ENCODE results near the gene ZNHIT2.
A peak's percentile ranks its signal among the peaks of the same experiment; 100 is the strongest.

The ZNHIT2 gene

GRCh38 chr11:65078786-65079342 is 38.6 kb downstream of the ZNHIT2 start:
- H2BK120ac ChIP-seq (ENCODE audit: insufficient read depth, low read length, poor library complexity), result no peak overlapping the region
- H3K4me2 ChIP-seq (ENCODE audit: low read length), result no peak overlapping the region
- H3K79me2 ChIP-seq (ENCODE audit: control insufficient read depth, insufficient read depth, low read length, poor library complexity), result peaks cover 8% of the 10 kb centered on the region
- no peaks in the 10 kb centered on the region for H3K27me3 ChIP-seq (ENCODE audit: insufficient read depth, low read length)
- no peak overlapping the region for H3K4ac ChIP-seq (ENCODE audit: low read depth, low read length)
- no peaks in the 10 kb centered on the region for H3K9me3 ChIP-seq (ENCODE audit: insufficient read depth, low read depth, low read length)
- H3K23ac ChIP-seq (ENCODE audit: low read length), result no peak overlapping the region
- no peak overlapping the region for H2AFZ ChIP-seq (ENCODE audit: insufficient read depth, low read length, poor library complexity)
- no CpG with 5 or more reads among the region's 9 CpGs for WGBS (ENCODE audit: extremely low coverage, insufficient coverage, insufficient read length)
- peaks cover 4 to 5% of the 10 kb centered on the region in 2 experiments for H3K4me1 ChIP-seq (ENCODE audit: control insufficient read depth in 1 of 2, insufficient read depth in 2 of 2, low read length in 2 of 2)
- no peak overlapping the region for H3K14ac ChIP-seq (ENCODE audit: low read length)
- no peak overlapping the region for H2BK5ac ChIP-seq (ENCODE audit: low read depth, low read length, poor library complexity)
- no peak overlapping the region for H3K27ac ChIP-seq (ENCODE audit: low read depth, low read length)
- peaks cover 32 to 41% of the 10 kb centered on the region in 2 experiments for H3K36me3 ChIP-seq (ENCODE audit: control insufficient read depth in 1 of 2, insufficient read depth in 2 of 2, low read length in 2 of 2)
- no peak overlapping the region for H3K9ac ChIP-seq (ENCODE audit: low read length)
- no peak for DNase-seq
- no peak overlapping the region for H3K18ac ChIP-seq (ENCODE audit: low read length)
- H3K4me3 ChIP-seq (ENCODE audit: low read depth, low read length), result no peak overlapping the region
- H4K12ac ChIP-seq (ENCODE audit: low read depth, low read length), result no peak overlapping the region
- peaks cover 2% of the 10 kb centered on the region for H3K79me1 ChIP-seq (ENCODE audit: low read length)
- no peak overlapping the region for H2AK5ac ChIP-seq (ENCODE audit: low read length)
- no peak overlapping the region for H2BK12ac ChIP-seq (ENCODE audit: low read length)
- H4K8ac ChIP-seq (ENCODE audit: low read depth, low read length), result no peak overlapping the region
- no peak overlapping the region for H4K91ac ChIP-seq (ENCODE audit: low read depth, low read length)

- no peak overlapping the region for H3K4me2 ChIP-seq (ENCODE audit: low read length)
- H2AK5ac ChIP-seq (ENCODE audit: low read length), result no peak overlapping the region
- H2AFZ ChIP-seq (ENCODE audit: insufficient read depth, low read length, poor library complexity), result no peak overlapping the region
- peaks cover 1 to 2% of the 10 kb centered on the region in 2 experiments for H3K4me1 ChIP-seq (ENCODE audit: control insufficient read depth in 1 of 2, insufficient read depth in 2 of 2, low read length in 2 of 2)
- H3K9ac ChIP-seq (ENCODE audit: low read length), result no peak overlapping the region
- peak; percentile 6 to 71 for DNase-seq
- peaks cover 32 to 41% of the 10 kb centered on the region in 2 experiments for H3K36me3 ChIP-seq (ENCODE audit: control insufficient read depth in 1 of 2, insufficient read depth in 2 of 2, low read length in 2 of 2)
- WGBS (ENCODE audit: extremely low coverage, insufficient coverage, insufficient read length), result no CpG with 5 or more reads among the region's 3 CpGs
- no peak overlapping the region for H3K27ac ChIP-seq (ENCODE audit: low read depth, low read length)
- H3K14ac ChIP-seq (ENCODE audit: low read length), result no peak overlapping the region
- peaks cover 2% of the 10 kb centered on the region for H3K79me2 ChIP-seq (ENCODE audit: control insufficient read depth, insufficient read depth, low read length, poor library complexity)
- no peaks in the 10 kb centered on the region for H3K9me3 ChIP-seq (ENCODE audit: insufficient read depth, low read depth, low read length)
- no peak overlapping the region for H3K23ac ChIP-seq (ENCODE audit: low read length)
- H4K8ac ChIP-seq (ENCODE audit: low read depth, low read length), result no peak overlapping the region
- H2BK12ac ChIP-seq (ENCODE audit: low read length), result no peak overlapping the region
- H2BK5ac ChIP-seq (ENCODE audit: low read depth, low read length, poor library complexity), result no peak overlapping the region
- no peak overlapping the region for H4K12ac ChIP-seq (ENCODE audit: low read depth, low read length)
- no peak overlapping the region for H3K4ac ChIP-seq (ENCODE audit: low read depth, low read length)
- H3K27me3 ChIP-seq (ENCODE audit: insufficient read depth, low read length), result no peaks in the 10 kb centered on the region
- no peak overlapping the region for H2BK120ac ChIP-seq (ENCODE audit: insufficient read depth, low read length, poor library complexity)
- no peak overlapping the region for H4K91ac ChIP-seq (ENCODE audit: low read depth, low read length)
- H3K4me3 ChIP-seq (ENCODE audit: low read depth, low read length), result no peak overlapping the region
- no peak overlapping the region for H3K18ac ChIP-seq (ENCODE audit: low read length)
- H3K79me1 ChIP-seq (ENCODE audit: low read length), result no peaks in the 10 kb centered on the region
These were observed 39.4 kb downstream of the ZNHIT2 start for GRCh38 chr11:65078151-65078550.

- no peak overlapping the region for H2BK120ac ChIP-seq (ENCODE audit: insufficient read depth, low read length, poor library complexity)
- no peak overlapping the region for H3K4me3 ChIP-seq (ENCODE audit: low read depth, low read length)
- DNase-seq, result no peak
- no CpG with 5 or more reads among the region's 4 CpGs for WGBS (ENCODE audit: extremely low coverage, insufficient coverage, insufficient read length)
- no peak overlapping the region for H4K8ac ChIP-seq (ENCODE audit: low read depth, low read length)
- H3K9ac ChIP-seq (ENCODE audit: low read length), result no peak overlapping the region
- no peak overlapping the region for H3K23ac ChIP-seq (ENCODE audit: low read length)
- no peak overlapping the region for H3K4me2 ChIP-seq (ENCODE audit: low read length)
- H3K14ac ChIP-seq (ENCODE audit: low read length), result no peak overlapping the region
- no peak overlapping the region for H4K12ac ChIP-seq (ENCODE audit: low read depth, low read length)
- no peak overlapping the region for H3K4ac ChIP-seq (ENCODE audit: low read depth, low read length)
- H3K27me3 ChIP-seq (ENCODE audit: insufficient read depth, low read length), result no peaks in the 10 kb centered on the region
- no peaks in the 10 kb centered on the region for H3K79me1 ChIP-seq (ENCODE audit: low read length)
- no peak overlapping the region for H2AK5ac ChIP-seq (ENCODE audit: low read length)
- no peak overlapping the region for H3K27ac ChIP-seq (ENCODE audit: low read depth, low read length)
- no peak overlapping the region for H3K18ac ChIP-seq (ENCODE audit: low read length)
- H3K4me1 ChIP-seq (ENCODE audit: control insufficient read depth in 1 of 2, insufficient read depth in 2 of 2, low read length in 2 of 2), result no peaks in the 10 kb centered on the region
- H2BK5ac ChIP-seq (ENCODE audit: low read depth, low read length, poor library complexity), result no peak overlapping the region
- no peak overlapping the region for H2AFZ ChIP-seq (ENCODE audit: insufficient read depth, low read length, poor library complexity)
- peaks cover 32 to 41% of the 10 kb centered on the region in 2 experiments for H3K36me3 ChIP-seq (ENCODE audit: control insufficient read depth in 1 of 2, insufficient read depth in 2 of 2, low read length in 2 of 2)
- no peaks in the 10 kb centered on the region for H3K79me2 ChIP-seq (ENCODE audit: control insufficient read depth, insufficient read depth, low read length, poor library complexity)
- no peaks in the 10 kb centered on the region for H3K9me3 ChIP-seq (ENCODE audit: insufficient read depth, low read depth, low read length)
- H2BK12ac ChIP-seq (ENCODE audit: low read length), result no peak overlapping the region
- H4K91ac ChIP-seq (ENCODE audit: low read depth, low read length), result no peak overlapping the region
These were observed 40.0 kb downstream of the ZNHIT2 start for GRCh38 chr11:65077451-65077850.

GRCh38 chr11:65072631-65072966 is 44.9 kb downstream of the ZNHIT2 start:
- no peak overlapping the region for H3K27ac ChIP-seq (ENCODE audit: low read depth, low read length)

More at GRCh38 chr11:65072631-65072966, 44.9 kb downstream of the ZNHIT2 start:
- Histone ChIP-seq H3K14ac (ENCODE audit: low read length) (no peak overlapping the region), H2BK12ac (ENCODE audit: low read length) (no peak overlapping the region), H2BK5ac (ENCODE audit: low read depth, low read length, poor library complexity) (no peak overlapping the region), H3K36me3 (ENCODE audit: control insufficient read depth in 1 of 2, insufficient read depth in 2 of 2, low read length in 2 of 2) (peaks cover 9 to 10% of the 10 kb centered on the region in 2 experiments), H3K4me2 (ENCODE audit: low read length) (no peak overlapping the region), H3K23ac (ENCODE audit: low read length) (no peak overlapping the region), H3K79me2 (ENCODE audit: control insufficient read depth, insufficient read depth, low read length, poor library complexity) (no peaks in the 10 kb centered on the region), H2AK5ac (ENCODE audit: low read length) (no peak overlapping the region), H2AFZ (ENCODE audit: insufficient read depth, low read length, poor library complexity) (no peak overlapping the region), H4K91ac (ENCODE audit: low read depth, low read length) (no peak overlapping the region), H3K9me3 (ENCODE audit: insufficient read depth, low read depth, low read length) (no peaks in the 10 kb centered on the region), H4K8ac (ENCODE audit: low read depth, low read length) (no peak overlapping the region), H3K18ac (ENCODE audit: low read length) (no peak overlapping the region), H3K4ac (ENCODE audit: low read depth, low read length) (no peak overlapping the region), H3K79me1 (ENCODE audit: low read length) (no peaks in the 10 kb centered on the region), H3K9ac (ENCODE audit: low read length) (no peak overlapping the region), H3K4me3 (ENCODE audit: low read depth, low read length) (no peak overlapping the region), H3K27me3 (ENCODE audit: insufficient read depth, low read length) (no peaks in the 10 kb centered on the region), H4K12ac (ENCODE audit: low read depth, low read length) (no peak overlapping the region), H2BK120ac (ENCODE audit: insufficient read depth, low read length, poor library complexity) (no peak overlapping the region), H3K4me1 (ENCODE audit: control insufficient read depth in 1 of 2, insufficient read depth in 2 of 2, low read length in 2 of 2) (no peaks in the 10 kb centered on the region)
- no peak for DNase-seq
- WGBS (ENCODE audit: extremely low coverage, insufficient coverage, insufficient read length), result no CpG with 5 or more reads among the region's 1 CpG

All from trophoblast cell (in vitro differentiated cells and primary cell).